Activated CD8-positive, alpha-beta memory T cell treated with anti-CD3 and anti-CD28 coated beads for 48 hours (primary cell): ENCODE results near the gene COL9A3.
"Not testable (repeated sequence)": the region's sequence is repeated elsewhere in the genome, so short reads cannot be mapped to it uniquely, and the experiment has no call there.

ENCODE experiments used
- DNase-seq, 3 experiments: peaks; one replicate each; pipeline ENCODE4 v3.0.0-alpha.2; 2020; ENCODE audit warnings: low read depth in 2 of 3, low spot score in 2 of 3

Gene COL9A3

GRCh38 chr20:62832951-62833391, 16.1 kb downstream of the COL9A3 start:
- DNase-seq, result no peak

- no peak for DNase-seq
These were observed 18.3 kb downstream of the COL9A3 start for GRCh38 chr20:62834967-62835730.

GRCh38 chr20:62835931-62836861, 19.3 kb downstream of the COL9A3 start:
- no peak for DNase-seq

- DNase-seq, result no peak
These were observed 20.2 kb downstream of the COL9A3 start for GRCh38 chr20:62836967-62837490.

- no peak for DNase-seq
These were observed 20.9 kb downstream of the COL9A3 start for GRCh38 chr20:62837790-62838127.

- DNase-seq, result no peak
These were observed 21.5 kb downstream of the COL9A3 start for GRCh38 chr20:62838128-62838891.

- no peak for DNase-seq
These were observed 22.4 kb downstream of the COL9A3 start for GRCh38 chr20:62839261-62839660.

- no peak for DNase-seq
These were observed 23.0 kb downstream of the COL9A3 start for GRCh38 chr20:62839816-62840215.

GRCh38 chr20:62840244-62841197, 23.7 kb downstream of the COL9A3 start:
- DNase-seq, result no peak

- DNase-seq, result no peak
These were observed 24.9 kb downstream of the COL9A3 start for GRCh38 chr20:62841705-62842212.

- no peak for DNase-seq
These were observed 26.8 kb downstream of the COL9A3 start for GRCh38 chr20:62843656-62844055.

GRCh38 chr20:62844182-62844581, 27.3 kb downstream of the COL9A3 start:
- DNase-seq, result no peak

GRCh38 chr20:62845416-62846160, 28.7 kb downstream of the COL9A3 start:
- DNase-seq, result no peak

GRCh38 chr20:62846166-62846890, 29.5 kb downstream of the COL9A3 start:
- DNase-seq, result no peak

- not testable (repeated sequence) for DNase-seq
These were observed 32.1 kb downstream of the COL9A3 start for GRCh38 chr20:62848917-62849316.

- DNase-seq, result no peak
These were observed 32.6 kb downstream of the COL9A3 start for GRCh38 chr20:62849431-62849830.

- DNase-seq, result no peak
These were observed 33.6 kb downstream of the COL9A3 start for GRCh38 chr20:62850333-62850974.

GRCh38 chr20:62852196-62852595, 35.3 kb downstream of the COL9A3 start:
- no peak for DNase-seq
